Gastroesophageal sphincter (tissue), 3 donors: ENCODE measurements around the gene SCN8A.

Experiments
- CTCF ChIP-seq, 4 experiments: fragments of 200-600 bp in 2 of 4; fragments of 450-650 bp in 2 of 4; sonication (generic) in 1 of 4; IDR thresholded peaks; one replicate each; pipeline ENCODE4 v1.5.1; 2017 to 2019; ENCODE audit warnings: antibody characterized with exemption in 4 of 4, mild to moderate bottlenecking in 2 of 4, moderate library complexity in 2 of 4
- EP300 ChIP-seq: sonication (generic); formaldehyde crosslinking; IDR thresholded peaks from one replicate; pipeline ENCODE4 v1.6.1; 2017; ENCODE audit warnings: antibody characterized with exemption, mild to moderate bottlenecking
- POLR2A ChIP-seq, 2 donors: fragments of 450-650 bp; IDR thresholded peaks; one replicate each; pipeline ENCODE4 v1.6.1; 2017; ENCODE audit warnings: antibody characterized with exemption in 2 of 2, mild to moderate bottlenecking in 2 of 2, moderate library complexity in 1 of 2
- POLR2AphosphoS5 ChIP-seq: sonication (generic); formaldehyde crosslinking; IDR thresholded peaks from one replicate; pipeline ENCODE4 v1.6.1; 2017; ENCODE audit warnings: antibody characterized with exemption

- peak in 2 of 4 experiments; percentile 27 to 52 for TF ChIP-seq CTCF (IDR thresholded peaks at IDR 0.05)
- TF ChIP-seq EP300: no peak
- no peak for TF ChIP-seq POLR2AphosphoS5
- no peak for TF ChIP-seq POLR2A (IDR thresholded peaks at IDR 0.05)
These were observed 233.0 kb downstream of the SCN8A start for GRCh38 chr12:51823875-51824565.
